LNCAP (cell line): ENCODE results near the gene NR5A2.

Experiments
- TF ChIP-seq, protein P1 (sequence below): fragments of 450-650 bp; IDR thresholded peaks from 2 replicates; pipeline ENCODE4 v1.5.1; 2017; ENCODE audit warnings: mild to moderate bottlenecking

Gene NR5A2

DNA sequence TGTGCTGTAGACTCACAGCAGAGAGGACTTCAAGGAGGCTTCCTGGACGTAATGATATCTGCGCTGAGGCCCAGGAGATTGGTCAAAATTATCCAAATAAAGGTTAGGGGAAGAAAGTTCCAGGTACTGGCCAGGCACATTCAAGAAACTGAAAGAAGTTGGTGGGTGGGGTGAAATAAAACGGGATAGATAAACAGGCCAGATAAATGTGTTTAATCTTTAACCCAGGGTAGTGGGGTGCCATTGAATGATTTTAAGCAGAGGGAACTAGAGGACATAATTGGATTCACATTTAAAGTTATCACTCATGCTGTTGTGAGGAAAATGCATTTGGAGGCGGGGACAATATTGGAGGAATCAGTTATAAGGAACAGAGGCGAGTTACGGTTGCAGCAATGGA is 134.7 kb downstream of the NR5A2 start:
- TF ChIP-seq, protein P1, sequence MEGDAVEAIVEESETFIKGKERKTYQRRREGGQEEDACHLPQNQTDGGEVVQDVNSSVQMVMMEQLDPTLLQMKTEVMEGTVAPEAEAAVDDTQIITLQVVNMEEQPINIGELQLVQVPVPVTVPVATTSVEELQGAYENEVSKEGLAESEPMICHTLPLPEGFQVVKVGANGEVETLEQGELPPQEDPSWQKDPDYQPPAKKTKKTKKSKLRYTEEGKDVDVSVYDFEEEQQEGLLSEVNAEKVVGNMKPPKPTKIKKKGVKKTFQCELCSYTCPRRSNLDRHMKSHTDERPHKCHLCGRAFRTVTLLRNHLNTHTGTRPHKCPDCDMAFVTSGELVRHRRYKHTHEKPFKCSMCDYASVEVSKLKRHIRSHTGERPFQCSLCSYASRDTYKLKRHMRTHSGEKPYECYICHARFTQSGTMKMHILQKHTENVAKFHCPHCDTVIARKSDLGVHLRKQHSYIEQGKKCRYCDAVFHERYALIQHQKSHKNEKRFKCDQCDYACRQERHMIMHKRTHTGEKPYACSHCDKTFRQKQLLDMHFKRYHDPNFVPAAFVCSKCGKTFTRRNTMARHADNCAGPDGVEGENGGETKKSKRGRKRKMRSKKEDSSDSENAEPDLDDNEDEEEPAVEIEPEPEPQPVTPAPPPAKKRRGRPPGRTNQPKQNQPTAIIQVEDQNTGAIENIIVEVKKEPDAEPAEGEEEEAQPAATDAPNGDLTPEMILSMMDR = no peak

DNA sequence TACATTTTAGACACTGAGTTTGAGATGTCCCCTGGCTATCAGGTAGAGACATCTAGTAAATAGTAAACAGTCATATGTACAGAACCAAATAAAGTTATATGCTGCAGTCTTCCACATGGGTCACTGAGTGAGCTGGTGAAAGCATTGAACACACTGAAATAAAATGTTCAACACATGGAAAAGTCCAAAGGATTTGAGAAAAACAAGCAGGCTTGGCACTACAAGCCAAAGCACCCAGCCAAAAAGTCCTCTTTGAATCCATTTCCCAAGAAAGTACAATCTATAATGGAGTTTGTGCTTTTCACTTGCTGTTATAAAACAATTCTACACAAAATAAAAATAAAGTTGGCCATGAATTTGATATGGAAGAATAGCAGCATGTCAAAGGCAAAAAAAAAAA is 135.4 kb downstream of the NR5A2 start:
- TF ChIP-seq, protein P1 = no peak

DNA sequence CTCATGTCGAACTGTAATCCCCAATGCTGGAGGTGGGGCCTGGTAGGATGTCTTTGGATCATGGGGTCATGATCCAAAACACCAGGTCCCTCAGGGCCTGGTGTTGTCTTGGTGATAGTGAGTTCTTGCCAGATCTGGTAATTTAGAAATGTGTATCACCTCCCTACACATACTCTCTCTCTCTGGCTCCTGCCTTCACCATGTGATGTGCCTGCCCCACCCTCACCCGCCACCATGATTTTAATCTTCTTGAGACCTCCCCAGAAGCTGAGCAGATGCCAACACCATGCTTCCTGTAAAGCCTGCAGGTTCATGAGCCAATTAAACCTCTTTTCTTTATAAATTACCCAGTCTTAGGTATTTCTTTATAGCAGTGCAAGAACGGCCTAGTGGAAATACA is 136.4 kb downstream of the NR5A2 start:
- TF ChIP-seq, protein P1 = no peak

DNA sequence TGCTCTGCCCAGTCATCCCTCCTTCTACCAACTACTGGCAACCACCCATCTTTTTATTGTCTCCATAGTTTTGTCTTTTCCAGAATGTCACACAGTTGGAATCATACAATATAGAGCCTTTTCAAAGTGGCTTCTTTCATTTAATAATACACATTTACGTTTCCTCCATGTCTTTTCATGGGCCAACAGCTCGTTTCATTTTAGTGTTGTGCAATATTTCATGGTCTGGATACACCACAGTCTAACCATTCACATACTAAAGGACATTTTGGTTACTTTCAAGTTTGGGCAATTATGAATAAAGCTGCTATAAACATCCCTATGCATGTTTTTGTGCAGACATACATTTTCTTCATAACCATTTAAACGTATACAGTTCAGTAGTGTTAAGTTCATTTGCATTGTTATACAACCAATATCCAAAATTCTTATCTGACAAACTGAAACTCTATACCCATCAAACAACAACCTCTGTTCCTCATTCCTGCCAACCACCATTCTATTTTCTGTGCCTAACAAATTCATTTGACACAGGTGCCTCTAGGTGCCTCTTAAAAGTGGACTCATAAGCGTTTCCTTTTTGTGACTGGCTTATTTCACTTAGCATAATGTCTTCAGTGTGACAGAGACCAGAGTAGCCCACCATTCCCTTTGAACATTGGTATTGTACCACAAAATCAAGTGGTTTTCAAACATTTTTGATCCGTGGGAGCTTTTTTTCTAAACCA is 138.1 kb downstream of the NR5A2 start:
- TF ChIP-seq, protein P1 = no peak

DNA sequence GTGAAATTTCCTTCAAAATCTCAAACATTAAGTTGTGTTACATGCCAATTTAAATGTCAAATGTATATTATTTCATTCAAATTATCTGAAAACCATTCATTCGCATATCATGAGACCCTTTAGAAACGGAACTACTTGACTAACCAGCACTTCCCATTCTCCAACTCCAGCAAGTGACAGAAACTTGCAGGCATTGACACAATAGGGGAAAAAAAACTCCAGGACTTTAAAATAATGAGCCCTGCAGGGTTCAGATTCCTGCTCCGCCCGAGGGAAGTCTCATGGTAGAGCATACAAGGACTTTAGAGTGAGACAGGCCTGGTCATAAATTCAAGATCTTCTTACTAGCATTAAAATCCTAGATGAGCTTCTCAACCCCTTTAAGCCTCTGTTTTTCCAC is 138.9 kb downstream of the NR5A2 start:
- TF ChIP-seq, protein P1 = no peak

DNA sequence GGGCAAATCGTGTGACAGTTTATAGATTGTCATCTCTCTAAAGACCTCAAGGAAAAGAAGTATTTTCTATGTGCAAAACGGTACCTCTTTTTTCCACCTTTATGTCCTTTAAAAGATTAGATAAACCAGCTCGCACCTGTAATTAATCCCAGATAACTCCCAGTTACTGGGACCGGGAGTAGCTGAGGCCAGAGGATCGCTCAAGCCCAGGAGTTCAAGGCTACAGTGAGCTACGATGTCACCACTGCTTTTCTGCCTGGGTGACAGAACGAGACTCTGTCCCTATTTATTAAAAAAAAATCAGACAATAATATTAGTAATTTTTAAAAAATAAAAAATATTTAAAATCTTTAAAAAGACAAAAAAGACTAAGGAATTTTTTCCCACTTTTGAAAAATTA is 141.4 kb downstream of the NR5A2 start:
- TF ChIP-seq, protein P1 = no peak

DNA sequence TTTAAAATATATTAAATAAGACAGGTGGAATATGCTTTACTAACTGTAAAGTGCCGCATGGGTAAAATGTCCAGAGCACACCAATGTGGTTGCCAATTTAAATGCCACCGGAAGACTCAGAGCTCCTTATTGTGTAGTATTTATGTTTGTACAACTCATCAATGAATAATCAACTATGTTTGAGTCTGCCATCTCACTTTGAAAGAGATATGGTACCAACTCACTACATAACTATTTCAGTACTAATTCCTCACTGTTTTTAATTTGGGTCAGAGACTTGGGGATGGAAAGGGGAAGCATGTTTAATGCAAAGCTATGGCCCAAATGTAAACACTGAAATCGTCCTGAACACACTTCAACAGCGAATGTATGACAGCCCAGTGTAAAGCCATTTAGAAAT is 144.8 kb downstream of the NR5A2 start:
- TF ChIP-seq, protein P1 = no peak
